Stimulated activated CD4-positive, alpha-beta T cell treated with anti-CD3 and anti-CD28 coated beads, Interleukin-2, amount 100 ng/mL, for 24 hours (primary cell): ENCODE results near the gene LMO1.

Experiments
- DNase-seq, 2 donors: peaks; one replicate each; pipeline ENCODE4 v3.0.0-alpha.2; 2020

Gene LMO1

DNA sequence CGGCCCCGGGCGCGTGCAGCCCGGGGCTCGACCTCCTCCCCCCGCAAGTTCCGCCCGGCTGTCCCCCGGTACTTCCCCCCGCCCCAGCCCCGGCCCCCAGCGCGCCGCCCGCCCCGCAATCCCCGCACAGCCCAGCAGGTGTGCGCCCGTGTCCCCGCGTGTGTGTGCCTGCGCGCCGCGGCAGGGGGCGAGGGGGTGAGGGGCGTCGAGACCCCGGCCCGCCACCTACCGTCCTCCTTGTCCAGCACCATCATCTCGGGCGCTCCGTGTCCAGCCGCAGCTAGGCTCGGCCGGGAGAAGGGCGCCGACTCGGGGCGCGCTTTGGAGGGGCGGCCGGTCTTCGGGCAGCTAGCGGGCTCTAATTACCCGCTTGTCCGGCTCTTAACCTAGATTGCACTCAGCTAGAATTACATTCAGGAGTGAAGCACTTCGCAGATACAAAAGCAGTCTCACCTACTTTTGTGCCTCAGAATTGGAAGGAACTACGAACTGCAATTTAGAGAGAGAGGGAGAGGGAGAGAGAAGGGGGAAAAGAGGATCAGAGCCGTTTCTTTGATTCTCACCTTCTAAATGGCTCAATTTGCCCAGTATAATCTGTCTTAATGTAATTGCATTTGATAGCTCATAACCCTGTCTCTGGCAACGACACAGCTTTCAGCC lies 439 bp downstream of the LMO1 start:
- DNase-seq, result no peak

DNA sequence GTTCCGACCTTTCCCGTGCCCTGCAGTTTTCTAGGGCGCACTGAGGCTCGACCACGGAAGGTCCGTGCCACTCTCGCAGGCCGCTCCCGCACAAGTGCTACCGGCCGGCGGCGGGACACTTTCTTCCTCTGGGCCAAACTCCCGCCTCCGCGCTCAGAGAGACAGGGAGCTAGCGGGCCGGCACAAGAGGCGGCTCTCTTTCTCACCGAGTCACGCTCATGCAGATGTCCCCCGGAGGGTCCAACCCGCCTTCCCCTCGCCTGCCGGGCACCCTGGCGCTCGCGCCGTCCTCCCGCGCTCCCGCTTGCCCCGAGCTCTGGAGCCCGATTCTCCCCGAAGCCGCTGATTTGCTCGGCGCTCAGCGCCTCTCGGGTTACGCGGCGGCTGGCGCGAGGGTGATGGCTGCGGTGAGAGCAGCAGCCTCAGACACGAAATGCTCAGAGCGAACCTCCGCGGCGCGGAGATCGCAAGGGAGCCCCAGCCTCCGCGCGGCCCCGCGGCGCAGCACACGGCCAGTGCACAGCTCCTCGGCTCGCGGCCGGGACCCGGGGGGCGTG lies 1.0 kb downstream of the LMO1 start:
- DNase-seq, result peak in 1 of 2 donors; percentile 49

DNA sequence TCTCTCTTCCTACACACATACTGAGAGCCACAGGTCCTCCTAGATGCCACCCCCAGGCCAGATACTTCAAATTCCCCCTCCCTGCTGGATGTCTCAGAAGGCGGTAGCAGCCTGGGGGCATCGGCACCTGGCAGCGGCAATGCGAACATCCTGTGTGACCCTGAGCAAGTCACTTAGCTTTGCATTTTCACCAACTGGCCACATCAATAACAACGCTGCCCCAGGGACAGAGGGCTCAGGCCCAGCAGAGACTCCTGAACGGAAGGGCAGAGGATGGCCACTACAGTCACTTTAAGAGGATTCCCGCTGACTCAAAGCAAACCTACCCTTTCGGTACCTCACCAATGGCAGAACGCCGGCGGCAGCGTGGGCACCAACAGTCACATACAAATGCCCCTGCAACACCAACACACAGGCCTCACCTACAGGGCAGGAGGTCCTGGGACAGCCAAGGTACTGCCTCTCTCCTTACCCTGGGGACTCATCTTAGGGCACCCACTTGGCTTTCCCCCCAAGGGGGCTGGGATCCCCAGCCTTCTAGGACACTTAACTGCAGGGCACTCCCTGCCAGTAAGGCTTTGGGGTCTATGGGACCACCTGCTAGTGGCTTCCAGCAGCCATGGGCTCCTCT lies 1.6 kb downstream of the LMO1 start:
- no peak for DNase-seq

DNA sequence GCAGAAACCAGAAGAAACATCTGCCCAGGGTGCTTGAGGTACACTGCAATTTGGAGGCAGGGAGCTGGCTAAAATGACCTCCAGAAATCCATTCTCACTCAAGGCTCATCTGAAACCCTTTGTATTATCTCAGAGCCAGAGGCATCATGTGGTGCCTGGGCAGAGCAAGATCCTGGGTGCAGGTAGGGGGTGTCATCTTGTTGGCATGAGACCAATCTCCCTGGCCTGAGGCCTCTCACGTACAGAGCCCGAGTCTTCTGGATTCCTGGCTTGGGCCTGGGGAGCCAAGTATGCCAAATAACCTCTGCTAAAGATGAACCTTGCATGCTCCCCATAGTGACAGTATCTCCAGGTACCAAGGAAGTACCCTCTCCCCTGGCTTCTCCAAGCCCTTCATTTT lies 2.4 kb downstream of the LMO1 start:
- no peak for DNase-seq

DNA sequence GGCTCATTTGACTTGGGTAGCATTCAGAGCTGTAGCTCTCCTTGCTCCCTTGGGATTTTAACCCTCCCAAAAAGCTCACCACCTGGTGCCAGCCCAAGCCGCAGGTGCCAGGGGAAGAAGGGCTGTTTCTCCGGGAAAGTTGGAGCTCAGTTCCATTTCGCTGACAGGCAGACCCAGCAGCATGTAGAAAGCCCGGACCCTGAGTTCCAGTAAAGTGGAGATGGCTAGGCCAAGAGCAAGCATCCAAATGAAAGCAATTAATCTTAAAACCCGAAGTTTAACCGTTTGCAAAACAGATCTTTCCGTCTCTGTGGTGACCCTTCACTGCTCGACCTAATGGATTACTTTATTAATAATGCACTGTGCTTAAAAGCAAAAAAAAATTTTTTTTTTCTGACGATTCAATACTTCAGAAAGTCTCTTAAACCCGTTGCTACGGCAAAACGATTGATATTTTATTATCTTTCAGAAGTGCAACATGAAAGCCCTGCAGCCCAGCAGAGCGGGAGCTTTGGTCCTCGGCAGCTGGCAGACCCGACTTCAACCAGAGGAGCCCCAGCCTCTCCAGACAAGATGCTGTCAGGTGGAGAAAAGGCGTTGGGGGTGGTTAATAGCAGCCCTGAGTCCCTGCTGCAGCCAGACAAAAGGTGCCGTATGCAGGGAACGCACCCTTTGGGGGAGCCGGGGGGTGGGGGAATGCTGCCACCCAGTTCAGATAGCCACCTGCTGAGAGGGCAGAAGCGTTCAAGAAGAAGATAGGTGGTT lies 3.3 kb downstream of the LMO1 start:
- no peak for DNase-seq

DNA sequence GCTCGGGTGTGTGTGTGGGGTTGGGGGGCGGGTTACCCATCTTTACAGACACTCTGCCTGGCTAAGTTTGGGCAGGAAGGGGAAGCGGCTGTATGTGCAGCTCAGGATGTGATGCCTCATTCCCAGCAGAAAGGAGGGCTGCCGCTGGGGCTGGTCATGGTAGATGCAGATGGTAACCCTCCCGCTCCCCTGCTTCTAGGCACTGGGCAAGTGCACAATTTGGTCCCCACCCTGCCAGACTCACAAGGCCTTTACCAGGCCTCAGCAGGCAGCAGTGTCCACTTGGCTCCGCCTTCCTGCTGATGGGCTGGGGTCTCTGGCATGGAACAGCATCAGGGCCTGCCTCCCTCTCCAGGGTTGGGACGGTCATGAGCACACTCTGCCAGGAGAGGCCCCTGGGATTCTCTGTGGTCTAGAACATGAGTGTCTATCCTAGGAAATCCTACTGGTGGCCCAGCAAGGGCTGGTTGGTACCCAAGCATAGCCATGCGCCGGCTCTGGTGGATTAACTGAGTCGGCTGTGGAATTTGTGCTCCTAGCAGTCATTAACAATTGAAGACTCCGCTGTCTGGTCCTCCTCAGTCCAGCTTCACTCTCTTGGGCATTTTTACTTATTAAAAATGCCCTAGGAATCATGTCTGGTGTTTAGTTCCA lies 4.2 kb downstream of the LMO1 start:
- DNase-seq, result no peak

DNA sequence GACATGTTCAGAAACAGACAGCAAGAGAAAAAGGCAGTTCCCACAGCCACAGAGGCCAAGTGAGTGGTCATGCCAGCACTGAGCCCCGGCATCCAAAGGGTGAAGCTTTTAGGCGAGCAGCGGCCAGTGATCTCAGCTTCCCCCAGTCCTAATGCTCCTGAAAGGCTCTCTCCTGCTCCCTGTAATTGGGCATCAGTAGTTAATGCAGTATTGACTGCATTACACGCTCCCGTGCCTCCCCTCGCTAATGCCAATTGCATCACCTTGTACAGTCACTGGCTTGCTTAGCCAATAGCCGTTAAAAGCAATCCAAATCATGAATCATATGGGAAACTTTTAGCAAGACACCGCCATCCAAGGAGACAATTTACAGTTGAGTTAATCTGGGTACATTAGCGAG lies 4.9 kb downstream of the LMO1 start:
- no peak for DNase-seq

DNA sequence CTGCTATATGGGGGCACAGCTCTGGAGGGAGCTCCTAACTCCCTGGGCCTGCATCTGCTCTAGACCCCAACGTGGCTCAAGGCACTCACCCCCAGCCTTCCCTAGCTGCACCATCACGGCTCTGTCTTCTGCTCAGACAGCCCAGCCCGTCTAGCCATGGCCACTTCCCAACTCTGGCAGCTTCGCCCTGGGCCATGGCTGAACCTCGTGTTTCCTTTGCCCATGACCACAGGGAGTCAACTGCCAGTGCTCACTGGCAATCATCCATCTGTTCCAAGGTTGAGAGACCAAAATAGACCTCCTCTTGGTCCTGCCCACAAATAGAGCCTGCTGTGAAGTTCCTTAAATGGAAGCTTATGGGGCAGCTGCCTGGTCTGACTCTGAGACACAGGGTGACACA lies 5.4 kb downstream of the LMO1 start:
- DNase-seq, result no peak

DNA sequence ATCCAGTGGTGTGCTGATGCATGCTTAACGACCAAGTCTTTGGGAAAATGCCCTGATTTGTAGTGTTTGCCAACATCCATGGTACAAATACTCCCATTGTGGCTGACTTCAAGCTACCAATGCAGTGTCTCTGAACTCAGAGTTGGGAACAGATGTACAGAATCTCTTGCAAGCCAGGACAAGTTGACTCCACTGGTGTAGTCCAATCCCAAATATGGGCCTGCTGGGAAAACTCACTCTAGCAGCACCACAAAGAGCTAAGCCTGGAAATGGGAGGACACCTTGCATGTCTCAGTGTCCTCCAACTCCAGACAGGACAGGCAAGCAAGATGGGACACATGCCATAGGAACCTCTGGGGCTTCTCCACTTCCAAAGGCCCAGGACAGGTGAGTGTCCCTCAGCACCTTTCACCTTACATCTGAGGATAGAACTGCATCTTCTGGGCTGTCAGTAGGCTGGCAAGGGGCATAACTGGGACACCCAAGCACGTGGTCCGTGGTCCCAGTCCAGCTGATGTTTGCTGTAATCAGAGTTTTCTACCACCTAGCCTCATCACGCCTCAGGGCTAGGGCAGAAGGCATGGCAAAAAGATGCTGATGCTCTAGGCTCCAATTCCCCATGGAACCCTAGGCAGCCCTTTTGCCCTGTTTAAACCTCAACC lies 6.5 kb downstream of the LMO1 start:
- DNase-seq, result no peak

DNA sequence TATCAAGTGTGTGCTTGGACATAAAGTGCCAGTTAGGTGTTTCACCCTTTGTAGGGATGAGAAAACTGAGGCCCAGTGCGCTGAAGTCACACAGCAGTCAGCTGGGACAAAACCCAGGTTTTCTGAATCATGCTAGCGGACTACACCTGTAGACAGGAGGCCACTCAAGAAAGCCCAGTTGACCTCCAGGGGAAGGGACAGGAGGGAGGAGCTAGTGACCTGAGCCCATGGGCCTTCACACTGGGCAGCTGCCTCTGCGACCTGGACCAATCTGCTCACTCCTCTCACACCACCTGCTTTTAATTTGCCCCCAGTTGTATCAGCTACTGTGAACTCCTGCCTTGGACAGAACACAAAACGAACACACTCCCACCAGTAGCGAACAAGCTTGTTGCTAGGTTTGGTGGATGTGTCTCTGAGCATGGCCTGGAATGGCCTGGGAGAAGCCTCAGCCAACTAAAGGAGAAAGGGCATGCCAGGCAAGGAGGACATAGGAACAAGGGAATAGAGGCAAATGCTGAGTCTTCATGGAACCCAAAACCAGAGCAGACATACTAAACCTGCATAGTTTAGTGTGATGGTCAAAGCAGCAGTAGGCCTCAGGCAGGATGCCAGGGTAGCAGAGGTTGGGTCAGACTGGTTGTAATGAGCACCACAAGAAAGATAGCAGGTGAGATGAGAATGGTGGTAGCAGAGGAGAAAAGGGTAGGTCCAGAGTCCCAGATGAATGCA lies 7.2 kb downstream of the LMO1 start:
- no peak for DNase-seq

DNA sequence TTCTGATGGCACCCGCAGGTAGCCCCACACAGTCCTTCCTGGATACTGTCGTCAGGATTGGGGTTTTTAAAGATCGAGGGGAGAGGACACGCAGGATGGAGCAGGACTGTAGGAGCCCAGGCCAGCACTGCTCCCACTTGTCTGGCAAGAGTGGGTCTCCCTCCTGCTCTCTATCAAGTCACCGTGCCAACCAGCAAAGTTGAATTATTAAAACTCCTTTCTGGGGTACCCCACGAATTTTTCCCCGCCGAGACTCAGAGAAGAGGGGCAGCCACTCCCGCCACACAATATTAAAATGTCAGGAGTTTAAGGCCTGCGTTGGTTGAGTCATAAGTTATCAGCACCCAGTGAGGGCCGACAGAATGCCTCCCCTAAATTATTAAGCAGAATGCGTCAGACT lies 10.1 kb downstream of the LMO1 start:
- no peak for DNase-seq

DNA sequence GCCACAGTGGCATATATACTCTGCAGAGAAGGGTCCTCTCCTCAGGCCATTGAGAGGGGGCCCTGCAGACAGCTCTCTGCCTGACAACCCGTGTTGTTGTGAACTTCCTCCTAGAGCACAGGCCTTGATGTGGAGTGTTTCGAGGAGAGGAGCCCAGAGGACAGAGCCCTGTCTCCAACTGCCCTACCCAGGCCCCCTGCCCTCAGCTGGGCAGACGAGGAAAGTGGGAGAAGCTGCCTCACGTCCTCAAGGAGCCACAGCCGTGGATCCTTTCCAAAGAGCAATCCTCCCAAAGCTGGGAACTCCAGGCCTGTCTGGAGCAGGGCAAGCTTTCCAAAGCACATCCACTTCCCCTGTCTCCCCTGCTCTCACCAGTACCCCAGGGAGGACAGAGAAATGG lies 10.7 kb downstream of the LMO1 start:
- DNase-seq, result no peak

DNA sequence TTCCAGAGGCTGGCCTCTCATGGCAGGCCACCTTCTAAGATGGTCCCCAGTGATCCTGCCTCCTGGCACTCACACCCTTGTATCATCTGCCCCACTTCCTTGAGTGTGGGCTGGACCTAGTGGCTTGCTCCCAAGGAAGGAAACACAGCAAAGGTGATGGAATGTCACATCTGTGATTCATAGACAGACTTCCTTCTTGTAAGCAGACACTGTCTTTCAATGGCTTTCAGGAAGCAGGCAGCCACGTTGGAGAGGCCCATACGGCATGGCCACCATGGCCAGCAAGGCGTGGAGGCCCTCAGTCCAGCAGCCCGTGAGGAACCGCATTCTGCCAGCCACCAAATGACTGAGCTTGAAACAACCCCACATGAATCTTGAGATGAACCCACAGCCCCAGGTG lies 11.3 kb downstream of the LMO1 start:
- no peak for DNase-seq

DNA sequence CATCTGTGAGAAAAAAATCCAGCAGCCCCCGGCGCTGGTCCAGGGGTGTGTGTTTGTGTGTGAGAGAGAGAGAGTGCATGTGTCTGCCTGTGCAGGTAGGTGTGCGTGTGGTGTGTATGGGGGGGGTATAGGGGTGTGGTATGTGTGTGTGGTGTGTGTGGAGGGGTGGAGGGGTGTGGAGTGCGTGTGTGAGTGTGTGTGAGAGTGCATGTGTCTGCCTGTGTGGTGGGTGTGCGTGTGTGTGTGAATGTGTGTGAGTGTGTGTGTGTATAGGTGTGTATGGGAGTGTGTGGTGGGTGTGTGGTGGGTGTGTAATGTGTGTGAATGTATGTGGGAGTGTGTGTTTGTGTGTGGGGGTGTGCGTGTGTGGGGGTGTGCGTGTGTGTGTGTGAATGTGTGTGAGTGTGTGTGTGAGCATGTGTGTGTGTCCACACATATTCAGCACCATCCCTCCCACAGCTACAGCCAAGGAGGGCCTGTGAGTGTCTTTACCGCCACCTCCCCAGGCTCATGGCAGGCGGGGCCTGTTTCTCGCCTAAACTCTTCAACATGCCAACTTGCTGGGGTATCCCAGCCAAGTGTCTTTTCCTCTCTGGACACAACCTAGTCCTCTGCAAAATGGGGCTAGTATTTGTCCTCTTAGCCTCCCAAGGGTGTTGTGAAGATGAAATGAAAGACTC lies 11.9 kb downstream of the LMO1 start:
- DNase-seq, result no peak

DNA sequence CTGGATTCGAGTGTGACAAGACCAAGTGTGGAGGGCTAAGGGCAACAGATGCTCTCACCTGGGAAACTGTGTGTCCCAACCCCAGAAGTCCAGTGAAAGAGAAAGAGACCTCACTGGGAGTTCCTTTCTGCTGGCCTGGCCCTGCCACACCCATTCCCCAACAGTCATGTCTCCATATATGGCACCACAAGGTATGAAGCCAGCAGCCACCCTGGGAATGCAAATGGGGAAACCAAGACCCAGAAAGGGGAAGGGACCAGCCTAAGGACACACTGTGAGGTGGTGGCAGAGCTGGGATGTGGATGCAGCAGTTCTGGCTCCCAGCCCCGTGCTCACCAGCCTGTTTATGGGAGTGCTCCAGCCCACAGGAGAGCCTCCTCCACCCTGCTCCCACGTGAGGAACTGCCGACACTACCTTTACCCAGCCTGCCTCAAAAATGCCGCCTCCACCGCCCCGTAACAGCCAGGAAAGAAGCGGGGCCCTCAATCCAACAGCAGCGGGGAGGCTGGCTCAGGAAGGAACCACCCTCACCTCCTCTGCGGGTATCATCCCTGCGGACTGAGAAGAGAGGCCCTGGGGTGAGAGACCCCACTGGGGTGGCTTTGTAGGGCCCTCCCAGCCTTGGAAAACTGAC lies 12.6 kb downstream of the LMO1 start:
- no peak for DNase-seq

DNA sequence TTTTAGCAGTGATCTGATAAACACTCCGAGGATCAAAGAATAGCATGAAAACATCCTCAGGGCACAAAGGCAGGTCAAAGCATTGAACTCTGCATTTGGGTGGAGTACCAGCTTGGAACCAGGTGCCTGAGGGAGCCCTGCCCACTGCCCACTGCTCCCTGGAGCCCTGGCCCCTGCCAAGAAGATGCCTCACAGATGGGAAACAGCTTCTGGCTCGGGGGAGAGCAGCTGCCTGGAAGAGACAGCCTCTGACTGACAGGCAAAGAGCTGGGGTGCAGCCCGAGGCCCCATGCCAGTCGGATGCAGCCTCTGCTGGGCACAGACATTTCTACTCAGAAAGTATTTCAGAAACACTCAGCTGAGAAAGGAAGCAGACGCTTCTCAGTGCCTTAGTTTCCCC lies 13.2 kb downstream of the LMO1 start:
- DNase-seq, result no peak

DNA sequence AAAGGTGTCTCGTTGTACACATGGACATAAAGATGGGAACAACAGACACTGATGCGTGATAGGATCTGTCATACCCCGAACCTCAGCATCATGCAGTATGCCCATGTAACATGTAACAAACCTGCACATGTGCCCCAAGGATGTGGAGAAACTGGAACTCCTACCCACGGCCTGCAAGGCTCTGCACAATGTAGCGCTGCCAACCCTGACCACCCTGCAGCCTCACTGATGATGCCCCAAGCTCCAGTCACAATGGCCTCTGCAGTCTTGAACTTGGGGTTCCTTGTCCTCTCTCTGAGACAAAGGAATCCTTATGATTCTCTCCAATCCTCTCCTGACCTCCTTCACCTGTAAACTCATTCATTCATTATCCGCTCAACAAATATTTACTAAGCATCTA lies 14.2 kb downstream of the LMO1 start:
- DNase-seq, result no peak

DNA sequence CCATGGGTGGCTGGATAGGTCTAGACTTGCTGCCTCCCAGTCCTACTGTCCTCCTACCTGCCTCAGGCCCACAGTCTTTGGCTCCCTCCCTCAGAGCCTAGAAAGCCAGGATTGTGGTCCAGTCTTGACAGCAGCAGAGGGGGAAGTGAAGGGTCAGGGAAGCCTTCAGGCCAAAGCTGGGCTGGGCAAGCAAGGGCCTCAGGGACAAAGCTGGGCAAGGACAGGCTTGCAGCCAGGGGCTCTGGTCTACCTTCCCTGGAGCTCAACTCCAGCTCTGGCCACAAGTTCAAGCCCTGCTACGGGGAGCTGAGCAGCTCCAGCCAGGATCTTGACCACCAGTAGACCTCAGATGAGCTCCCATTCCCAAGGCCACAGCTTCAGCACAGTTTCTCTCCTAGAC lies 14.9 kb downstream of the LMO1 start:
- DNase-seq, result no peak

DNA sequence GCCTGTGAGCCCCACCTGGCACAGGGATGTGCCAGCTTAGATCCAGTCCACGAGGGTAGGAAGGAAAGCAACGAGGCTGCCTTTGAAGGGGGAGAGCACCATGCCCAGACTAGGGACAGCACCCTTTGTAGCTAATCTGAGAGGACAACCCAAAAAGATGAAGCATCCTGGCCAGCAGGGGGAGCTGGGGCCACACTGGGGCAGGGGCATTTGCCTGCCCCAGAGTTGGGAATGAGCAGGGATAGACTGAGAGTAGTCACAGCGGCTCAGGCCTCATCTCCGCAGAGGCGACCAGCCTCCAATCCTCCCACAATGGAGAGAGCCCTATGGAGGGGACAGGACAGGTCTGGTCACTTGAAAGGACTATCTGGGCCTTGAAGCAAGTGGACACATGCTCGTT lies 16.4 kb downstream of the LMO1 start:
- DNase-seq, result peak; percentile 27 to 41

DNA sequence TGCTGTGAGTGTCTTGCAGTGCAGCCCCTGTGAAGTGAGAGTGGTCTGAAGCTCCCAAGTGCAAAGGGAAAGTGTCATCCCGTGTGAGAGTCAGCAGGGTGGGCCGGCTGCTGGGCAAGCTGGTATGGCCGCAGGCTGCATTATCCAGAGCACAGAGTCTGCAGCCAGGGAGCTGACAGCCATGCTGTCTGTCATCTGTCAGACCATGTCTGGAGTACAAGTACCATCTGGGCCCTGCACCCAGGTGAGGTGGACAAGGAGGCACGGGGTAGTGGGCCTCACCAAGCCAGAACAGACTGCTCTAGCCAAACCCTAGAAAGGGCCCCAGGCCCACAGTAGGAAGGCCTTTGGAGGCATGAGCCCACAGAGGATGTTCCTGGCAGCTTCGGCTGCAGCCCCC lies 20.2 kb downstream of the LMO1 start:
- DNase-seq, result no peak
